Vagina (tissue), 2 donors: ENCODE measurements around the gene GMPPB.

ENCODE experiments used
- POLR2A ChIP-seq, 2 donors: fragments of 450-650 bp; IDR thresholded peaks; one replicate each; pipeline ENCODE4 v1.6.1; 2017; ENCODE audit warnings: antibody characterized with exemption in 2 of 2, mild to moderate bottlenecking in 2 of 2, moderate library complexity in 2 of 2
- TF ChIP-seq, protein P1 (sequence below), 3 experiments: fragments of 450-650 bp in 2 of 3; fragments of 200-600 bp in 1 of 3; sonication (generic) in 1 of 3; IDR thresholded peaks; one replicate each; pipeline ENCODE4 v1.5.1; 2017 to 2019; ENCODE audit warnings: antibody characterized with exemption in 3 of 3, mild to moderate bottlenecking in 2 of 3, moderate library complexity in 2 of 3

- no peak for TF ChIP-seq POLR2A (IDR thresholded peaks at IDR 0.05)
- TF ChIP-seq, protein P1, sequence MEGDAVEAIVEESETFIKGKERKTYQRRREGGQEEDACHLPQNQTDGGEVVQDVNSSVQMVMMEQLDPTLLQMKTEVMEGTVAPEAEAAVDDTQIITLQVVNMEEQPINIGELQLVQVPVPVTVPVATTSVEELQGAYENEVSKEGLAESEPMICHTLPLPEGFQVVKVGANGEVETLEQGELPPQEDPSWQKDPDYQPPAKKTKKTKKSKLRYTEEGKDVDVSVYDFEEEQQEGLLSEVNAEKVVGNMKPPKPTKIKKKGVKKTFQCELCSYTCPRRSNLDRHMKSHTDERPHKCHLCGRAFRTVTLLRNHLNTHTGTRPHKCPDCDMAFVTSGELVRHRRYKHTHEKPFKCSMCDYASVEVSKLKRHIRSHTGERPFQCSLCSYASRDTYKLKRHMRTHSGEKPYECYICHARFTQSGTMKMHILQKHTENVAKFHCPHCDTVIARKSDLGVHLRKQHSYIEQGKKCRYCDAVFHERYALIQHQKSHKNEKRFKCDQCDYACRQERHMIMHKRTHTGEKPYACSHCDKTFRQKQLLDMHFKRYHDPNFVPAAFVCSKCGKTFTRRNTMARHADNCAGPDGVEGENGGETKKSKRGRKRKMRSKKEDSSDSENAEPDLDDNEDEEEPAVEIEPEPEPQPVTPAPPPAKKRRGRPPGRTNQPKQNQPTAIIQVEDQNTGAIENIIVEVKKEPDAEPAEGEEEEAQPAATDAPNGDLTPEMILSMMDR (IDR thresholded peaks at IDR 0.05), result no peak
Observed at GRCh38 chr3:49757197-49757596, 33.4 kb upstream of the GMPPB start.
